HepG2 (cell line): ENCODE results near the gene ATP9A. TPM values are rescaled to one million over a fixed set of nuclear protein-coding genes. Genes with fewer than 3 reads are reported as not detected.

Source experiments
- FOXO1 ChIP-seq: sonication (generic); formaldehyde crosslinking; IDR thresholded peaks from 2 replicates; pipeline ENCODE4 v1.4.0; 2020; ENCODE audit warnings: missing genetic modification reagents
- NKX3-1 ChIP-seq: sonication (generic); formaldehyde crosslinking; IDR thresholded peaks from 2 replicates; pipeline ENCODE4 v1.5.0; 2020; ENCODE audit warnings: missing genetic modification reagents
- PATZ1 ChIP-seq: sonication (generic); formaldehyde crosslinking; IDR thresholded peaks from 2 replicates; pipeline ENCODE4 v1.4.0; 2020; ENCODE audit warnings: missing genetic modification reagents
- SMAD1 ChIP-seq: sonication (generic); formaldehyde crosslinking; IDR thresholded peaks from 2 replicates; pipeline ENCODE4 v1.4.0; 2020; ENCODE audit warnings: missing genetic modification reagents, low read depth, mild to moderate bottlenecking, borderline replicate concordance
- TRIM24 ChIP-seq: sonication (generic); formaldehyde crosslinking; IDR thresholded peaks from 2 replicates; pipeline ENCODE4 v1.8.0; 2022; ENCODE audit warnings: mild to moderate bottlenecking, missing genetic modification reagents
- ZEB1 ChIP-seq: IDR thresholded peaks from 2 replicates; pipeline ENCODE4 v1.6.1; 2012; ENCODE audit warnings: mild to moderate bottlenecking, low read depth, inconsistent platforms; ENCODE audit not compliant: insufficient replicate concordance
- ZNF10 ChIP-seq: sonication (generic); formaldehyde crosslinking; IDR thresholded peaks from 2 replicates; pipeline ENCODE4 v1.4.0; 2020; ENCODE audit warnings: mild to moderate bottlenecking, low read depth, missing genetic modification reagents, borderline replicate concordance
- ZNF530 ChIP-seq: sonication (generic); formaldehyde crosslinking; IDR thresholded peaks from 2 replicates; pipeline ENCODE4 v1.5.0; 2020; ENCODE audit warnings: low read depth, mild to moderate bottlenecking, missing genetic modification reagents
- polyA plus RNA-seq, 8 experiments: library from polyadenylated mRNA; depleted of rRNA in 3 of 8; stranded (reverse) in 7 of 8; unstranded in 1 of 8; fragments of >200 nt; fragmentation: Illumina TruSeq in 4 of 8; extraction: Trizol in 4 of 8; gene quantifications; 2 replicates each; pipeline versions ENCODE4 v1.2.1 to v1.2.3, GENCODE V29; 2011 to 2016; ENCODE audit warnings: low read depth in 4 of 8, missing spikeins in 1 of 8, mixed read lengths in 1 of 8; ENCODE audit not compliant: insufficient read depth in 1 of 8
- total RNA-seq, 5 experiments: library from RNA; depleted of rRNA; stranded (reverse); fragments of >200 nt; fragmentation: Illumina TruSeq; extraction: Trizol; gene quantifications; 2 replicates each; pipeline ENCODE4 v1.2.3, GENCODE V29; 2016; ENCODE audit warnings: low read depth in 1 of 5
- TF ChIP-seq, protein P1 (sequence below): sonication (generic); formaldehyde crosslinking; IDR thresholded peaks from 2 replicates; pipeline ENCODE4 v1.5.0; 2020; ENCODE audit warnings: mild to moderate bottlenecking, missing genetic modification reagents, borderline replicate concordance
- TF ChIP-seq, protein P2 (sequence below): sonication (generic); formaldehyde crosslinking; IDR thresholded peaks from 2 replicates; pipeline ENCODE4 v1.5.1; 2020; ENCODE audit warnings: missing genetic modification reagents, mild to moderate bottlenecking, borderline replicate concordance
- TF ChIP-seq, protein P3 (sequence below): sonication (generic); formaldehyde crosslinking; IDR thresholded peaks from 2 replicates; pipeline ENCODE4 v1.4.0; 2020; ENCODE audit warnings: missing genetic modification reagents, borderline replicate concordance

ATP9A gene
- total and polyA plus RNA-seq, 2 of the 13 experiments (the other 11 are each of a cell fraction or from before 2014, with no cell fraction given): 11.8 to 18.5 TPM

- TF ChIP-seq SMAD1 (CRISPR knock-in tag): no peak
- TF ChIP-seq ZNF530 (CRISPR knock-in tag): no peak
- 0 out of 2 replicates have a peak, but pooled peaks have one; percentile 8 for TF ChIP-seq FOXO1 (CRISPR knock-in tag)
- TF ChIP-seq PATZ1: no peak
- TF ChIP-seq, protein P1, sequence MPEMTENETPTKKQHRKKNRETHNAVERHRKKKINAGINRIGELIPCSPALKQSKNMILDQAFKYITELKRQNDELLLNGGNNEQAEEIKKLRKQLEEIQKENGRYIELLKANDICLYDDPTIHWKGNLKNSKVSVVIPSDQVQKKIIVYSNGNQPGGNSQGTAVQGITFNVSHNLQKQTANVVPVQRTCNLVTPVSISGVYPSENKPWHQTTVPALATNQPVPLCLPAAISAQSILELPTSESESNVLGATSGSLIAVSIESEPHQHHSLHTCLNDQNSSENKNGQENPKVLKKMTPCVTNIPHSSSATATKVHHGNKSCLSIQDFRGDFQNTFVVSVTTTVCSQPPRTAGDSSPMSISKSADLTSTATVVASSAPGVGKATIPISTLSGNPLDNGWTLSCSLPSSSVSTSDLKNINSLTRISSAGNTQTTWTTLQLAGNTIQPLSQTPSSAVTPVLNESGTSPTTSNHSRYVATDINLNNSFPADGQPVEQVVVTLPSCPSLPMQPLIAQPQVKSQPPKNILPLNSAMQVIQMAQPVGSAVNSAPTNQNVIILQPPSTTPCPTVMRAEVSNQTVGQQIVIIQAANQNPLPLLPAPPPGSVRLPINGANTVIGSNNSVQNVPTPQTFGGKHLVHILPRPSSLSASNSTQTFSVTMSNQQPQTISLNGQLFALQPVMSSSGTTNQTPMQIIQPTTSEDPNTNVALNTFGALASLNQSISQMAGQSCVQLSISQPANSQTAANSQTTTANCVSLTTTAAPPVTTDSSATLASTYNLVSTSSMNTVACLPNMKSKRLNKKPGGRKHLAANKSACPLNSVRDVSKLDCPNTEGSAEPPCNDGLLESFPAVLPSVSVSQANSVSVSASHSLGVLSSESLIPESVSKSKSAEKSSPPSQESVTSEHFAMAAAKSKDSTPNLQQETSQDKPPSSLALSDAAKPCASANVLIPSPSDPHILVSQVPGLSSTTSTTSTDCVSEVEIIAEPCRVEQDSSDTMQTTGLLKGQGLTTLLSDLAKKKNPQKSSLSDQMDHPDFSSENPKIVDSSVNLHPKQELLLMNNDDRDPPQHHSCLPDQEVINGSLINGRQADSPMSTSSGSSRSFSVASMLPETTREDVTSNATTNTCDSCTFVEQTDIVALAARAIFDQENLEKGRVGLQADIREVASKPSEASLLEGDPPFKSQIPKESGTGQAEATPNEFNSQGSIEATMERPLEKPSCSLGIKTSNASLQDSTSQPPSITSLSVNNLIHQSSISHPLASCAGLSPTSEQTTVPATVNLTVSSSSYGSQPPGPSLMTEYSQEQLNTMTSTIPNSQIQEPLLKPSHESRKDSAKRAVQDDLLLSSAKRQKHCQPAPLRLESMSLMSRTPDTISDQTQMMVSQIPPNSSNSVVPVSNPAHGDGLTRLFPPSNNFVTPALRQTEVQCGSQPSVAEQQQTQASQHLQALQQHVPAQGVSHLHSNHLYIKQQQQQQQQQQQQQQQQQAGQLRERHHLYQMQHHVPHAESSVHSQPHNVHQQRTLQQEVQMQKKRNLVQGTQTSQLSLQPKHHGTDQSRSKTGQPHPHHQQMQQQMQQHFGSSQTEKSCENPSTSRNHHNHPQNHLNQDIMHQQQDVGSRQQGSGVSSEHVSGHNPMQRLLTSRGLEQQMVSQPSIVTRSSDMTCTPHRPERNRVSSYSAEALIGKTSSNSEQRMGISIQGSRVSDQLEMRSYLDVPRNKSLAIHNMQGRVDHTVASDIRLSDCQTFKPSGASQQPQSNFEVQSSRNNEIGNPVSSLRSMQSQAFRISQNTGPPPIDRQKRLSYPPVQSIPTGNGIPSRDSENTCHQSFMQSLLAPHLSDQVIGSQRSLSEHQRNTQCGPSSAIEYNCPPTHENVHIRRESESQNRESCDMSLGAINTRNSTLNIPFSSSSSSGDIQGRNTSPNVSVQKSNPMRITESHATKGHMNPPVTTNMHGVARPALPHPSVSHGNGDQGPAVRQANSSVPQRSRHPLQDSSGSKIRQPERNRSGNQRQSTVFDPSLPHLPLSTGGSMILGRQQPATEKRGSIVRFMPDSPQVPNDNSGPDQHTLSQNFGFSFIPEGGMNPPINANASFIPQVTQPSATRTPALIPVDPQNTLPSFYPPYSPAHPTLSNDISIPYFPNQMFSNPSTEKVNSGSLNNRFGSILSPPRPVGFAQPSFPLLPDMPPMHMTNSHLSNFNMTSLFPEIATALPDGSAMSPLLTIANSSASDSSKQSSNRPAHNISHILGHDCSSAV (CRISPR knock-in tag): no peak
- TF ChIP-seq NKX3-1 (CRISPR knock-in tag): no peak
- TF ChIP-seq ZNF10 (CRISPR knock-in tag): no peak
- TF ChIP-seq, protein P2, sequence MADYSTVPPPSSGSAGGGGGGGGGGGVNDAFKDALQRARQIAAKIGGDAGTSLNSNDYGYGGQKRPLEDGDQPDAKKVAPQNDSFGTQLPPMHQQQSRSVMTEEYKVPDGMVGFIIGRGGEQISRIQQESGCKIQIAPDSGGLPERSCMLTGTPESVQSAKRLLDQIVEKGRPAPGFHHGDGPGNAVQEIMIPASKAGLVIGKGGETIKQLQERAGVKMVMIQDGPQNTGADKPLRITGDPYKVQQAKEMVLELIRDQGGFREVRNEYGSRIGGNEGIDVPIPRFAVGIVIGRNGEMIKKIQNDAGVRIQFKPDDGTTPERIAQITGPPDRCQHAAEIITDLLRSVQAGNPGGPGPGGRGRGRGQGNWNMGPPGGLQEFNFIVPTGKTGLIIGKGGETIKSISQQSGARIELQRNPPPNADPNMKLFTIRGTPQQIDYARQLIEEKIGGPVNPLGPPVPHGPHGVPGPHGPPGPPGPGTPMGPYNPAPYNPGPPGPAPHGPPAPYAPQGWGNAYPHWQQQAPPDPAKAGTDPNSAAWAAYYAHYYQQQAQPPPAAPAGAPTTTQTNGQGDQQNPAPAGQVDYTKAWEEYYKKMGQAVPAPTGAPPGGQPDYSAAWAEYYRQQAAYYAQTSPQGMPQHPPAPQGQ (CRISPR knock-in tag): no peak
- TF ChIP-seq TRIM24: no peak
- no peak for TF ChIP-seq ZEB1
- TF ChIP-seq, protein P3, sequence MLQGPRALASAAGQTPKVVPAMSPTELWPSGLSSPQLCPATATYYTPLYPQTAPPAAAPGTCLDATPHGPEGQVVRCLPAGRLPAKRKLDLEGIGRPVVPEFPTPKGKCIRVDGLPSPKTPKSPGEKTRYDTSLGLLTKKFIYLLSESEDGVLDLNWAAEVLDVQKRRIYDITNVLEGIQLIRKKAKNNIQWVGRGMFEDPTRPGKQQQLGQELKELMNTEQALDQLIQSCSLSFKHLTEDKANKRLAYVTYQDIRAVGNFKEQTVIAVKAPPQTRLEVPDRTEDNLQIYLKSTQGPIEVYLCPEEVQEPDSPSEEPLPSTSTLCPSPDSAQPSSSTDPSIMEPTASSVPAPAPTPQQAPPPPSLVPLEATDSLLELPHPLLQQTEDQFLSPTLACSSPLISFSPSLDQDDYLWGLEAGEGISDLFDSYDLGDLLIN: no peak
Observed at GRCh38 chr20:51801122-51801822, 33.1 kb upstream of the ATP9A start (continued).
